Uterus (tissue), 4 donors: Measurements from ENCODE around the gene ACO2. TPM values are rescaled to one million over a fixed set of nuclear protein-coding genes. Genes with fewer than 3 reads are reported as not detected.

ENCODE experiments used
- DNase-seq, 2 donors: peaks; one replicate each; pipeline ENCODE4 v3.0.0-alpha.2; 2019 to 2020
- H3K27ac ChIP-seq, 2 donors: fragments of 200-600 bp; sonication (generic); 1 replicate in 1 of 2; 2 replicates in 1 of 2; pipeline ENCODE4 v1.5.1; 2016 to 2018
- H3K27me3 ChIP-seq, 2 donors: fragments of 200-600 bp; sonication (generic); one replicate each; pipeline ENCODE4 v1.5.1; 2018 to 2019; ENCODE audit warnings: control low read depth in 1 of 2
- H3K36me3 ChIP-seq, 2 donors: fragments of 200-600 bp; sonication (generic); one replicate each; pipeline ENCODE4 v1.5.1; 2019; ENCODE audit warnings: control low read depth in 1 of 2
- H3K4me1 ChIP-seq, 2 donors: fragments of 200-600 bp; sonication (generic); one replicate each; pipeline ENCODE4 v1.5.1; 2018 to 2019; ENCODE audit warnings: control low read depth in 1 of 2
- H3K4me3 ChIP-seq, 2 donors: fragments of 200-600 bp; sonication (generic); 1 replicate in 1 of 2; 2 replicates in 1 of 2; pipeline ENCODE4 v1.5.1; 2018 to 2019; ENCODE audit warnings: mild to moderate bottlenecking in 1 of 2
- H3K9me3 ChIP-seq, 2 donors: fragments of 200-600 bp; sonication (generic); one replicate each; pipeline ENCODE4 v1.5.1; 2019; ENCODE audit warnings: control low read depth in 1 of 2
- POLR2A ChIP-seq, 2 donors: fragments of 450-650 bp; IDR thresholded peaks; one replicate each; pipeline ENCODE4 v1.6.1; 2016; ENCODE audit warnings: antibody characterized with exemption in 2 of 2, mild to moderate bottlenecking in 1 of 2, moderate library complexity in 1 of 2
- intact Hi-C: fragments of 100-400 bp; cut with DNase I; formaldehyde crosslinking; loops from one replicate; pipeline ENCODE4 v1.15.1; 2023; ENCODE audit warnings: low total_unique reads
- total RNA-seq, 4 donors: library from RNA; depleted of rRNA in 3 of 4; stranded (reverse); fragments of >200 nt in 3 of 4; gene quantifications; one replicate each; pipeline versions ENCODE4 v1.1.0 to v1.2.4, GENCODE V29; 2014 to 2023
- TF ChIP-seq, protein P1 (sequence below), 4 experiments: fragments of 200-600 bp in 2 of 4; fragments of 450-650 bp in 2 of 4; sonication (generic) in 2 of 4; IDR thresholded peaks; one replicate each; pipeline ENCODE4 v1.5.1; 2016 to 2019; ENCODE audit warnings: antibody characterized with exemption in 4 of 4, mild to moderate bottlenecking in 2 of 4, moderate library complexity in 1 of 4
- donor health status: DM: yes; HTN: yes; CAD: no.

Gene ACO2
- total RNA-seq = 10 to 100 TPM; 21.5 to 64.4 (median 47.1) TPM

GRCh38 chr22:41468381-41469217 is at the start of gene ACO2, which contains the start of gene PHF5A:
Gene ACO2 (plus strand): TSS chr22:41469117. CDS start chr22:41469147, 30 bp downstream.
Gene PHF5A (minus strand): TSS chr22:41468692. CDS start chr22:41468653, 39 bp downstream.
- H3K27me3 ChIP-seq = no peaks in the 10 kb centered on the region
- intact Hi-C loops = no loop called here
- H3K4me1 ChIP-seq = peaks cover 0 to 5% of the 10 kb centered on the region in 2 donors
- peak in 1 of 2 donors; percentile 68 for TF ChIP-seq POLR2A (IDR thresholded peaks at IDR 0.05)
- TF ChIP-seq, protein P1, sequence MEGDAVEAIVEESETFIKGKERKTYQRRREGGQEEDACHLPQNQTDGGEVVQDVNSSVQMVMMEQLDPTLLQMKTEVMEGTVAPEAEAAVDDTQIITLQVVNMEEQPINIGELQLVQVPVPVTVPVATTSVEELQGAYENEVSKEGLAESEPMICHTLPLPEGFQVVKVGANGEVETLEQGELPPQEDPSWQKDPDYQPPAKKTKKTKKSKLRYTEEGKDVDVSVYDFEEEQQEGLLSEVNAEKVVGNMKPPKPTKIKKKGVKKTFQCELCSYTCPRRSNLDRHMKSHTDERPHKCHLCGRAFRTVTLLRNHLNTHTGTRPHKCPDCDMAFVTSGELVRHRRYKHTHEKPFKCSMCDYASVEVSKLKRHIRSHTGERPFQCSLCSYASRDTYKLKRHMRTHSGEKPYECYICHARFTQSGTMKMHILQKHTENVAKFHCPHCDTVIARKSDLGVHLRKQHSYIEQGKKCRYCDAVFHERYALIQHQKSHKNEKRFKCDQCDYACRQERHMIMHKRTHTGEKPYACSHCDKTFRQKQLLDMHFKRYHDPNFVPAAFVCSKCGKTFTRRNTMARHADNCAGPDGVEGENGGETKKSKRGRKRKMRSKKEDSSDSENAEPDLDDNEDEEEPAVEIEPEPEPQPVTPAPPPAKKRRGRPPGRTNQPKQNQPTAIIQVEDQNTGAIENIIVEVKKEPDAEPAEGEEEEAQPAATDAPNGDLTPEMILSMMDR (IDR thresholded peaks at IDR 0.05) = peak in 2 of 4 experiments; percentile 3 to 28
- H3K36me3 ChIP-seq = no peaks in the 10 kb centered on the region
- peak; percentile 98 for DNase-seq
- H3K9me3 ChIP-seq = no peaks in the 10 kb centered on the region
- peak within 1 kb of the TSS; percentile 91 to 94 for H3K27ac ChIP-seq
- peak within 1 kb of the TSS; percentile 94 to 100 for H3K4me3 ChIP-seq

GRCh38 chr22:41425660-41426365 is 43.1 kb upstream of the ACO2 start:
- Histone ChIP-seq H3K4me1 (no peaks in the 10 kb centered on the region), H3K4me3 (no peak overlapping the region), H3K9me3 (no peaks in the 10 kb centered on the region), H3K27me3 (no peaks in the 10 kb centered on the region), H3K27ac (no peak overlapping the region), H3K36me3 (no peaks in the 10 kb centered on the region)
- intact Hi-C loops = no loop called here
- TF ChIP-seq, protein P1 (IDR thresholded peaks at IDR 0.05) = no peak
- TF ChIP-seq POLR2A (IDR thresholded peaks at IDR 0.05) = no peak
- no peak for DNase-seq

DNA sequence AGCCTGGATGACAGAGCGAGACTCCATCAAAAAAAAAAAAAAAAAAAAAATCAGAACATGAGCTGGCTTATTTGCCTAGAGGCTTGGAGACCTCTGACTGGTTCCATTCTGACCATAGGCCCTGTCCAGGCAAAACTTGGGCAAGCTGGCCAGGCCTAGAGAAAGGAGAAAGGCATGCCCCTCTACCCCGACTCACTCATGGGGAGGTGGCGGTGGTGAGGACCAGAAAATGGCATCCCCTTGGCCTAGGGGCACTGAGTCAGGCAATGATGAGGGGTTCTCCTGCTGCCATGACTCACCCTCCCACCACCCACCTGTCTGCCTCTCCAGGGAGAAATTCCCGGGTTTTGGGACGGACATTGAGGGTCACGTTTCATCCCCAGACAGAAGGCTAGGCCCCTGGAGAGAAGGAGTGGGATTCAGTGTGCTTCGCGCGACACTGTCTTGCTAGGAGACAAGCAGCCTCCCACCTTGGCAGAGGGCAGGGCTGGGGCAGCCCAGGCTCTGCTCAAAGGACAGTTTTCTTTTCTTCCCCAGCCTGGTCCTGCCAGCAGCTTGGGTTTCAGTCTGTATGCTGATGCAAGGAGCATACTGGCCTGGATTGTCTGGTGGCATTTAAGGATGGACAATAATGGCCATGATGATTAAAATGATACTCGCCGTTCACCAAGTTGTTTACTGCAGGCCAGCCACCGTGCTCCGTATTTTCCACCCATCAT is 39.5 kb upstream of the ACO2 start:
- H3K4me1 ChIP-seq = no peaks in the 10 kb centered on the region
- no peak overlapping the region for H3K27ac ChIP-seq
- H3K27me3 ChIP-seq = no peaks in the 10 kb centered on the region
- H3K36me3 ChIP-seq = no peaks in the 10 kb centered on the region
- no peak for TF ChIP-seq POLR2A (IDR thresholded peaks at IDR 0.05)
- TF ChIP-seq, protein P1 (IDR thresholded peaks at IDR 0.05) = no peak
- no peak overlapping the region for H3K4me3 ChIP-seq
- no peaks in the 10 kb centered on the region for H3K9me3 ChIP-seq
- DNase-seq = no peak
- intact Hi-C loops = no loop called here

- intact Hi-C loops = no loop called here
Measured at GRCh38 chr22:41429951-41430332, 39.0 kb upstream of the ACO2 start.

More at GRCh38 chr22:41429951-41430332, 39.0 kb upstream of the ACO2 start:
- no peaks in the 10 kb centered on the region for H3K27me3 ChIP-seq
- TF ChIP-seq, protein P1 (IDR thresholded peaks at IDR 0.05) = no peak
- TF ChIP-seq POLR2A (IDR thresholded peaks at IDR 0.05) = no peak
- H3K4me3 ChIP-seq = no peak overlapping the region
- H3K9me3 ChIP-seq = no peaks in the 10 kb centered on the region
- DNase-seq = no peak
- H3K4me1 ChIP-seq = peaks cover 0 to 3% of the 10 kb centered on the region in 2 donors
- no peak overlapping the region for H3K27ac ChIP-seq
- H3K36me3 ChIP-seq = no peaks in the 10 kb centered on the region
